Measurements from ENCODE around the gene DENND1A.
A peak's percentile ranks its signal among the peaks of the same experiment; 100 is the strongest.

DENND1A gene

GRCh38 chr9:123568691-123569688, 360.9 kb downstream of the DENND1A start:
- DNase-seq (ENCODE audit: low spot score): peak; percentile 39

- no peak for DNase-seq (ENCODE audit: low spot score)
These were observed 362.9 kb downstream of the DENND1A start for GRCh38 chr9:123567013-123567412.

GRCh38 chr9:123564652-123565051, 365.3 kb downstream of the DENND1A start:
- no peak for DNase-seq (ENCODE audit: low spot score)

- peak; percentile 82 for DNase-seq (ENCODE audit: low spot score)
These were observed 367.0 kb downstream of the DENND1A start for GRCh38 chr9:123562844-123563346.

GRCh38 chr9:123561046-123561445, 368.9 kb downstream of the DENND1A start:
- no peak for DNase-seq (ENCODE audit: low spot score)

- DNase-seq (ENCODE audit: low spot score): no peak
These were observed 373.2 kb downstream of the DENND1A start for GRCh38 chr9:123556464-123557435.

- no peak for DNase-seq (ENCODE audit: low spot score)
These were observed 374.3 kb downstream of the DENND1A start for GRCh38 chr9:123555646-123556045.

GRCh38 chr9:123552530-123552929, 377.4 kb downstream of the DENND1A start:
- no peak for DNase-seq (ENCODE audit: low spot score)

- DNase-seq (ENCODE audit: low spot score): no peak
These were observed 378.2 kb downstream of the DENND1A start for GRCh38 chr9:123551734-123552133.

- no peak for DNase-seq (ENCODE audit: low spot score)
These were observed 379.1 kb downstream of the DENND1A start for GRCh38 chr9:123550797-123551196.

GRCh38 chr9:123550012-123550411, 379.9 kb downstream of the DENND1A start:
- DNase-seq (ENCODE audit: low spot score): no peak

GRCh38 chr9:123548741-123549545, 381.0 kb downstream of the DENND1A start:
- no peak for DNase-seq (ENCODE audit: low spot score)

- peak; percentile 78 for DNase-seq (ENCODE audit: low spot score)
These were observed 385.7 kb downstream of the DENND1A start for GRCh38 chr9:123544007-123544827.

GRCh38 chr9:123543492-123543891, 386.4 kb downstream of the DENND1A start:
- no peak for DNase-seq (ENCODE audit: low spot score)

GRCh38 chr9:123542435-123543225, 387.3 kb downstream of the DENND1A start:
- DNase-seq (ENCODE audit: low spot score): no peak

- no peak for DNase-seq (ENCODE audit: low spot score)
These were observed 388.5 kb downstream of the DENND1A start for GRCh38 chr9:123541411-123541810.

GRCh38 chr9:123540457-123540856, 389.5 kb downstream of the DENND1A start:
- no peak for DNase-seq (ENCODE audit: low spot score)

- DNase-seq (ENCODE audit: low spot score): no peak
These were observed 392.1 kb downstream of the DENND1A start for GRCh38 chr9:123537809-123538208.

GRCh38 chr9:123536455-123536868, 393.5 kb downstream of the DENND1A start:
- DNase-seq (ENCODE audit: low spot score): no peak

- no peak for DNase-seq (ENCODE audit: low spot score)
These were observed 395.6 kb downstream of the DENND1A start for GRCh38 chr9:123534336-123534735.
